ENCODE data around the gene ABLIM1. TPM values are rescaled to one million over a fixed set of nuclear protein-coding genes. Genes with fewer than 3 reads are reported as not detected.

Gene ABLIM1
- total and polyA plus RNA-seq, 4 donors, result 20.0 to 135 (median 59.9) TPM

DNA sequence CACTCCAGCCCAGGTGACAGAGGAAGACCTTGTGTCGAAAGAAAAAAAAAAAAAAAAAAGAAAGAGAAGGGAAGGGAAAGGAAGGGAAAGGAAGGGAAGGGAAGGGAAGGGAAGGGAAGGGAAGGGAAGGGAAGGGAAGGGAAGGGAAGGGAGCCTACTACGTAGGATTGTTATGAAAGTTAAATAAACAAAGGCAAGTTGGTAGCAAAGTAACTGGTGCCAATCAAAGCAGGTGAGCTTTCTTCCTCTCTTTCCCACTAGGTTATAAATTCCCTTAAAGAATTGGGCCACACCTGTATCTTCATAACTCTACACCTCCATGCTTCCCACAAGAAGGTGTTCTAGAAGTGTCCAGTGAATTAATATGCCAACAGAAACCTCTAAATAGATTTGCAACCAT is 157.4 kb downstream of the ABLIM1 start:
- Histone ChIP-seq H3K4me1 (ENCODE audit: control insufficient read depth in 5 of 5, insufficient read depth in 5 of 5, low read length in 5 of 5) (peaks cover 3 to 30% (median 12%) of the 10 kb centered on the region in 5 donors), H3K9ac (ENCODE audit: insufficient read depth in 1 of 2, low read length in 2 of 2) (no peak overlapping the region), H3K27me3 (ENCODE audit: control insufficient read depth in 3 of 3, insufficient read depth in 3 of 3, low read length in 2 of 3) (no peaks in the 10 kb centered on the region), H3K4me3 (no peak overlapping the region), H3K27ac (ENCODE audit: low read depth in 1 of 2, low read length in 1 of 2) (no peak overlapping the region), H3K9me3 (ENCODE audit: control insufficient read depth in 4 of 4, insufficient read depth in 3 of 4, low read length in 3 of 4) (no peaks in the 10 kb centered on the region), H3K36me3 (ENCODE audit: control insufficient read depth in 4 of 4, insufficient read depth in 4 of 4, low read length in 4 of 4) (peaks cover 0 to 21% (median under 1%) of the 10 kb centered on the region in 4 donors)
- DNase-seq (no peak), ATAC-seq (ENCODE audit: insufficient read depth, low FRiP score) (no peak)
- WGBS, 2 donors, result 73 to 75% methylated on average over 2 of the region's 2 CpGs
- TF ChIP-seq, protein P1, sequence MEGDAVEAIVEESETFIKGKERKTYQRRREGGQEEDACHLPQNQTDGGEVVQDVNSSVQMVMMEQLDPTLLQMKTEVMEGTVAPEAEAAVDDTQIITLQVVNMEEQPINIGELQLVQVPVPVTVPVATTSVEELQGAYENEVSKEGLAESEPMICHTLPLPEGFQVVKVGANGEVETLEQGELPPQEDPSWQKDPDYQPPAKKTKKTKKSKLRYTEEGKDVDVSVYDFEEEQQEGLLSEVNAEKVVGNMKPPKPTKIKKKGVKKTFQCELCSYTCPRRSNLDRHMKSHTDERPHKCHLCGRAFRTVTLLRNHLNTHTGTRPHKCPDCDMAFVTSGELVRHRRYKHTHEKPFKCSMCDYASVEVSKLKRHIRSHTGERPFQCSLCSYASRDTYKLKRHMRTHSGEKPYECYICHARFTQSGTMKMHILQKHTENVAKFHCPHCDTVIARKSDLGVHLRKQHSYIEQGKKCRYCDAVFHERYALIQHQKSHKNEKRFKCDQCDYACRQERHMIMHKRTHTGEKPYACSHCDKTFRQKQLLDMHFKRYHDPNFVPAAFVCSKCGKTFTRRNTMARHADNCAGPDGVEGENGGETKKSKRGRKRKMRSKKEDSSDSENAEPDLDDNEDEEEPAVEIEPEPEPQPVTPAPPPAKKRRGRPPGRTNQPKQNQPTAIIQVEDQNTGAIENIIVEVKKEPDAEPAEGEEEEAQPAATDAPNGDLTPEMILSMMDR (IDR thresholded peaks at IDR 0.05; ENCODE audit: control extremely low read depth, extremely low read depth), result no peak

DNA sequence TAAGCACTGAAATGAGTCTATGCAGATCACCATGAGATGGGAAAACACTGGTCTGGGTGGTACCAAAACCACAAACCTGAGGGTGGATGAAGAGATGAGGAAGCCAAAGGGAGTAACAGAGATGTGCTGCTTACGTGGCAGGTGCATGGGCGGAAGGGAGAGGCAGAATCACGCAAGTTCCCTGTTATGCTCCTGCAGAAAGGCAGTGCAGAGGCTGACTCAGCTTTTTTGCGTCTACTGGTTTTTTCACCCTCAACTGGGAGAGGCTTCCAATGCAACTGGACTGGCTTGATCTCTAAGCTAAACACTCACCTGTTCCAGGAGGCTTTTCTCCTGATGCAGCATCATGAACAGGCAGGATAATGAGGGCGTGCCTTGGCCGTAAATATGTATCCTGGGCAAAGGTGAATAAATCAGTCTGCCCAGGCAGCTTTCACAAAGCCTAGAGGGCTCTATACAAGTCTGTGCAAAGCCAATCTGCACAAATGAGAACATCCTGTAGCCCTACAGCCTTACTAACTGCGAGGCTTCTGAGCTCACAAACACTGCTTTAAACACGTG is 158.4 kb downstream of the ABLIM1 start:
- no peak overlapping the region for H3K27ac ChIP-seq (ENCODE audit: low read depth in 1 of 2, low read length in 1 of 2)
- ATAC-seq (ENCODE audit: insufficient read depth, low FRiP score), result no peak

DNA sequence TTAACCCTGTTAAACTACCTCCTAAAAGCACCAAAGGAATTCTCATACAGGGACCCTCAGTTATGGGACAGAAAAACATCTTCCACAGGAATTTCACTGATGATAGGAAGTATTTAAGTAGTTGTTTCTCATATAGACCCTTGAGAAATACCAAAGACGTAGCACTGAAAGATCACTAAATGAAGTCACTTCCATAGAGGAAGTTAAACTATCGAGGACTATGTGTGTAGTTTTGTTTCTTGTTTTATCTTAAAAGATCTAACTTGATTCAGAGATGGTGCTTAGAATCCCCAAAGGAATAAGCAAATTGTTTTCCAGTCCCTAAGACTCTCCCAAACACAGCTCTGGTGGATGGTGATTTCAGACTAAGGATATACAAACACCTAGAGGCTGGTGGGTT is 159.0 kb downstream of the ABLIM1 start:
- Histone ChIP-seq H3K27ac (ENCODE audit: low read depth in 1 of 2, low read length in 1 of 2) (no peak overlapping the region), H3K4me1 (ENCODE audit: control insufficient read depth in 5 of 5, insufficient read depth in 5 of 5, low read length in 5 of 5) (peaks cover 0 to 21% (median 3%) of the 10 kb centered on the region in 5 donors), H3K9ac (ENCODE audit: insufficient read depth in 1 of 2, low read length in 2 of 2) (no peak overlapping the region), H3K27me3 (ENCODE audit: control insufficient read depth in 3 of 3, insufficient read depth in 3 of 3, low read length in 2 of 3) (no peaks in the 10 kb centered on the region), H3K9me3 (ENCODE audit: control insufficient read depth in 4 of 4, insufficient read depth in 3 of 4, low read length in 3 of 4) (no peaks in the 10 kb centered on the region), H3K4me3 (no peak overlapping the region), H3K36me3 (ENCODE audit: control insufficient read depth in 4 of 4, insufficient read depth in 4 of 4, low read length in 4 of 4) (peaks cover 1 to 28% (median 4%) of the 10 kb centered on the region in 4 donors)
- DNase-seq, result no peak
- TF ChIP-seq, protein P1 (IDR thresholded peaks at IDR 0.05; ENCODE audit: control extremely low read depth, extremely low read depth), result no peak
- no peak for ATAC-seq (ENCODE audit: insufficient read depth, low FRiP score)
- 38 to 51% methylated on average over 2 of the region's 2 CpGs for WGBS, 2 donors

More for the DNA sequence above, 158.4 kb downstream of the ABLIM1 start:
- TF ChIP-seq, protein P1 (IDR thresholded peaks at IDR 0.05; ENCODE audit: control extremely low read depth, extremely low read depth), result no peak
- Histone ChIP-seq H3K9me3 (ENCODE audit: control insufficient read depth in 4 of 4, insufficient read depth in 3 of 4, low read length in 3 of 4) (no peaks in the 10 kb centered on the region), H3K36me3 (ENCODE audit: control insufficient read depth in 4 of 4, insufficient read depth in 4 of 4, low read length in 4 of 4) (peaks cover 1 to 26% (median 4%) of the 10 kb centered on the region in 4 donors), H3K4me1 (ENCODE audit: control insufficient read depth in 5 of 5, insufficient read depth in 5 of 5, low read length in 5 of 5) (peaks cover 0 to 22% (median 3%) of the 10 kb centered on the region in 5 donors), H3K27me3 (ENCODE audit: control insufficient read depth in 3 of 3, insufficient read depth in 3 of 3, low read length in 2 of 3) (no peaks in the 10 kb centered on the region), H3K9ac (ENCODE audit: insufficient read depth in 1 of 2, low read length in 2 of 2) (no peak overlapping the region), H3K4me3 (no peak overlapping the region)
- 55 to 70% methylated on average over 8 of the region's 8 CpGs for WGBS, 2 donors
- DNase-seq, result no peak
